ENCODE data around the gene GALNT7.

- no peak for TF ChIP-seq RFX5 (IDR thresholded peaks at IDR 0.05; ENCODE audit: low read depth, low read length)
- no peak for TF ChIP-seq CHD4 (IDR thresholded peaks at IDR 0.05)
- TF ChIP-seq HDAC2 (IDR thresholded peaks at IDR 0.05) = no peak
- TF ChIP-seq, protein P1, sequence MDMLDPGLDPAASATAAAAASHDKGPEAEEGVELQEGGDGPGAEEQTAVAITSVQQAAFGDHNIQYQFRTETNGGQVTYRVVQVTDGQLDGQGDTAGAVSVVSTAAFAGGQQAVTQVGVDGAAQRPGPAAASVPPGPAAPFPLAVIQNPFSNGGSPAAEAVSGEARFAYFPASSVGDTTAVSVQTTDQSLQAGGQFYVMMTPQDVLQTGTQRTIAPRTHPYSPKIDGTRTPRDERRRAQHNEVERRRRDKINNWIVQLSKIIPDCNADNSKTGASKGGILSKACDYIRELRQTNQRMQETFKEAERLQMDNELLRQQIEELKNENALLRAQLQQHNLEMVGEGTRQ (IDR thresholded peaks at IDR 0.05; ENCODE audit: borderline replicate concordance, low read depth, low read length) = no peak
- no peak for TF ChIP-seq EZH2 (IDR thresholded peaks at IDR 0.05; ENCODE audit: borderline replicate concordance, control insufficient read depth, low read depth, low read length)
- TF ChIP-seq EP300 (IDR thresholded peaks at IDR 0.05; ENCODE audit: borderline replicate concordance in 1 of 2, control insufficient read depth in 1 of 2, low read depth in 2 of 2, low read length in 2 of 2) = no peak
- TF ChIP-seq, protein P2, sequence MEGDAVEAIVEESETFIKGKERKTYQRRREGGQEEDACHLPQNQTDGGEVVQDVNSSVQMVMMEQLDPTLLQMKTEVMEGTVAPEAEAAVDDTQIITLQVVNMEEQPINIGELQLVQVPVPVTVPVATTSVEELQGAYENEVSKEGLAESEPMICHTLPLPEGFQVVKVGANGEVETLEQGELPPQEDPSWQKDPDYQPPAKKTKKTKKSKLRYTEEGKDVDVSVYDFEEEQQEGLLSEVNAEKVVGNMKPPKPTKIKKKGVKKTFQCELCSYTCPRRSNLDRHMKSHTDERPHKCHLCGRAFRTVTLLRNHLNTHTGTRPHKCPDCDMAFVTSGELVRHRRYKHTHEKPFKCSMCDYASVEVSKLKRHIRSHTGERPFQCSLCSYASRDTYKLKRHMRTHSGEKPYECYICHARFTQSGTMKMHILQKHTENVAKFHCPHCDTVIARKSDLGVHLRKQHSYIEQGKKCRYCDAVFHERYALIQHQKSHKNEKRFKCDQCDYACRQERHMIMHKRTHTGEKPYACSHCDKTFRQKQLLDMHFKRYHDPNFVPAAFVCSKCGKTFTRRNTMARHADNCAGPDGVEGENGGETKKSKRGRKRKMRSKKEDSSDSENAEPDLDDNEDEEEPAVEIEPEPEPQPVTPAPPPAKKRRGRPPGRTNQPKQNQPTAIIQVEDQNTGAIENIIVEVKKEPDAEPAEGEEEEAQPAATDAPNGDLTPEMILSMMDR (IDR thresholded peaks at IDR 0.05 in 2 of 3, conservative IDR thresholded peaks at IDR 0.05 in 1 of 3; ENCODE audit: control insufficient read depth in 2 of 3, extremely low read depth in 1 of 3, insufficient read depth in 1 of 3, low read depth in 3 of 3, low read length in 3 of 3) = no peak
- no peak for TF ChIP-seq POLR2A (IDR thresholded peaks at IDR 0.05; ENCODE audit: low read depth, low read length)
- no peak for TF ChIP-seq MTA2 (IDR thresholded peaks at IDR 0.05; ENCODE audit: low read depth)
- TF ChIP-seq NFYA (IDR thresholded peaks at IDR 0.05; ENCODE audit: borderline replicate concordance, low read depth, low read length) = no peak
Observed at GRCh38 chr4:173227756-173228155, 59.1 kb downstream of the GALNT7 start.

Measured in GM12878 (cell line).